ENCODE measurements around the gene MBNL2. TPM values are rescaled to one million over a fixed set of nuclear protein-coding genes. Genes with fewer than 3 reads are reported as not detected.

The MBNL2 gene
- total and polyA plus RNA-seq, 10 of the 15 experiments (the other 5 are each of a cell fraction or from before 2014, with no cell fraction given): 1.6 to 9.7 (median 6.7) TPM

DNA sequence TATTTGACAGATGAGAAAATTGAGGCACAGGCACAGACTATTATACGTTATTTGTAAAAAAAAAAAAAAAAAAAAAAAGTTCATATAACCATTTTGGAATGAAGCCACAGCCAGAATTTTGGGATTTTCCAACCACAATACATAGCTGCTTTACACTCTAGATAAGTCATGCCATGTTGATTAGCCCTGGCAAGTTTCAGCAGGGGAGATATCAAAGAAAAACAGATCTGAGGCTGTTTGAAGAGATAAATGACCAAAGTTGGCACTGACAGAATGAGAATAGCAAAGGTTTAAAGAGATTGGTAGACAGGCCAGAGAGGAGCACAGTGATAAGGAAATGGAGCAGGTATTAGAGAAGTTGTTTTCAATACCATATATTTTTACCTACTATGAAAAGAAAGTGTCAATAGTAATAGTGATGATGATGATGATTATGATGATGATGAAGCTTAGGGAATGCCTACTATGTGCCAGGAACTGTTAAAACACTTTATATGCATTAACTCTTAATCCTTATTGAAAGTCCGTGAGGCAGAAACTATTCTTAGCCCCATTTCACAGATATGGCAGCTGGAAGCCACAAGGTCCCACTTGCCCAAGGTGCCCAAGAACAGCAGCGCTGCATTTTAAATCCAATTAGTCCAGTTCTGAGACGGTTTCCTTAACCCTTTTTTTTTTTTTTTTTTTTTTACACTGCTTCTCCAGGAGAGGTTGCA lies 105.5 kb downstream of the MBNL2 start (continued):
- TF ChIP-seq, protein P1, sequence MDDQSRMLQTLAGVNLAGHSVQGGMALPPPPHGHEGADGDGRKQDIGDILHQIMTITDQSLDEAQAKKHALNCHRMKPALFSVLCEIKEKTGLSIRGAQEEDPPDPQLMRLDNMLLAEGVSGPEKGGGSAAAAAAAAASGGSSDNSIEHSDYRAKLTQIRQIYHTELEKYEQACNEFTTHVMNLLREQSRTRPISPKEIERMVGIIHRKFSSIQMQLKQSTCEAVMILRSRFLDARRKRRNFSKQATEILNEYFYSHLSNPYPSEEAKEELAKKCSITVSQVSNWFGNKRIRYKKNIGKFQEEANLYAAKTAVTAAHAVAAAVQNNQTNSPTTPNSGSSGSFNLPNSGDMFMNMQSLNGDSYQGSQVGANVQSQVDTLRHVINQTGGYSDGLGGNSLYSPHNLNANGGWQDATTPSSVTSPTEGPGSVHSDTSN (IDR thresholded peaks at IDR 0.05; ENCODE audit: insufficient replicate concordance, low read depth, low read length): no peak
- TF ChIP-seq DPF2 (IDR thresholded peaks at IDR 0.05): no peak
- TF ChIP-seq NBN (IDR thresholded peaks at IDR 0.05): no peak

DNA sequence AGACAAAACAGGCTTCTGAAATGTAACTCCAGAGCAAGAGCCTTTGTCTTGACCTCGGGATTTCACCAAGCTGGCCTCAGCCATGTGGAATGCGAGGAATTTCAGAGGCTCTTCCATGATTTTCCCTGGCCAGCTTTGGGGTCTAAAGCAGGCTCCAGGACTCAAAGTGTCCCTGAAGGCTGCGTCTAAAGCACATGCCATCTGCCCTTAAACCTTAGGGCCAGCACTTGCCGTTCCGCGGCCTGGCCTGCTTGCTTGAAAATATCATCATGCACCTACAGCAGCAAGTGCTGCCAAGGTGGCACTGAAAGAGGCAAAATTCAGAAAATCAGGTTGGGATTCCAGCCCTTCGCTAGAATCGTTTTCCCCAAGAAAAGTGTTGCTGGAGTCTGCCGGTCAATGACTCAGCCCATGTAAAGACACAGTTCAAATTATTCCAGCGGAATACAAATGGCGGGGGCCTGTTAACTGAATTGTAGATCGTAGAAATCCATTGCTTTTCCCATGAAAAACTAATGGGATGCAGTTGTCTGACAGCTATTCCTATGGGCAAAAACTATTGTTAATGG lies 106.2 kb downstream of the MBNL2 start:
- TF ChIP-seq PAX5 (IDR thresholded peaks at IDR 0.05; ENCODE audit: borderline replicate concordance, low read depth, low read length) (no peak), DPF2 (IDR thresholded peaks at IDR 0.05) (no peak), EZH2 (IDR thresholded peaks at IDR 0.05; ENCODE audit: borderline replicate concordance, control insufficient read depth, low read depth, low read length) (no peak), WRNIP1 (IDR thresholded peaks at IDR 0.05; ENCODE audit: borderline replicate concordance, low read depth, low read length) (no peak), FOXM1 (IDR thresholded peaks at IDR 0.05; ENCODE audit: low read depth, low read length) (no peak), YY1 (IDR thresholded peaks at IDR 0.05; ENCODE audit: low read depth, low read length) (no peak), SIN3A (IDR thresholded peaks at IDR 0.05; ENCODE audit: low read depth, low read length) (no peak)
- TF ChIP-seq, protein P2, sequence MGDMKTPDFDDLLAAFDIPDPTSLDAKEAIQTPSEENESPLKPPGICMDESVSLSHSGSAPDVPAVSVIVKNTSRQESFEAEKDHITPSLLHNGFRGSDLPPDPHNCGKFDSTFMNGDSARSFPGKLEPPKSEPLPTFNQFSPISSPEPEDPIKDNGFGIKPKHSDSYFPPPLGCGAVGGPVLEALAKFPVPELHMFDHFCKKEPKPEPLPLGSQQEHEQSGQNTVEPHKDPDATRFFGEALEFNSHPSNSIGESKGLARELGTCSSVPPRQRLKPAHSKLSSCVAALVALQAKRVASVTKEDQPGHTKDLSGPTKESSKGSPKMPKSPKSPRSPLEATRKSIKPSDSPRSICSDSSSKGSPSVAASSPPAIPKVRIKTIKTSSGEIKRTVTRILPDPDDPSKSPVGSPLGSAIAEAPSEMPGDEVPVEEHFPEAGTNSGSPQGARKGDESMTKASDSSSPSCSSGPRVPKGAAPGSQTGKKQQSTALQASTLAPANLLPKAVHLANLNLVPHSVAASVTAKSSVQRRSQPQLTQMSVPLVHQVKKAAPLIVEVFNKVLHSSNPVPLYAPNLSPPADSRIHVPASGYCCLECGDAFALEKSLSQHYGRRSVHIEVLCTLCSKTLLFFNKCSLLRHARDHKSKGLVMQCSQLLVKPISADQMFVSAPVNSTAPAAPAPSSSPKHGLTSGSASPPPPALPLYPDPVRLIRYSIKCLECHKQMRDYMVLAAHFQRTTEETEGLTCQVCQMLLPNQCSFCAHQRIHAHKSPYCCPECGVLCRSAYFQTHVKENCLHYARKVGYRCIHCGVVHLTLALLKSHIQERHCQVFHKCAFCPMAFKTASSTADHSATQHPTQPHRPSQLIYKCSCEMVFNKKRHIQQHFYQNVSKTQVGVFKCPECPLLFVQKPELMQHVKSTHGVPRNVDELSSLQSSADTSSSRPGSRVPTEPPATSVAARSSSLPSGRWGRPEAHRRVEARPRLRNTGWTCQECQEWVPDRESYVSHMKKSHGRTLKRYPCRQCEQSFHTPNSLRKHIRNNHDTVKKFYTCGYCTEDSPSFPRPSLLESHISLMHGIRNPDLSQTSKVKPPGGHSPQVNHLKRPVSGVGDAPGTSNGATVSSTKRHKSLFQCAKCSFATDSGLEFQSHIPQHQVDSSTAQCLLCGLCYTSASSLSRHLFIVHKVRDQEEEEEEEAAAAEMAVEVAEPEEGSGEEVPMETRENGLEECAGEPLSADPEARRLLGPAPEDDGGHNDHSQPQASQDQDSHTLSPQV (IDR thresholded peaks at IDR 0.05): no peak
- TF ChIP-seq, protein P3, sequence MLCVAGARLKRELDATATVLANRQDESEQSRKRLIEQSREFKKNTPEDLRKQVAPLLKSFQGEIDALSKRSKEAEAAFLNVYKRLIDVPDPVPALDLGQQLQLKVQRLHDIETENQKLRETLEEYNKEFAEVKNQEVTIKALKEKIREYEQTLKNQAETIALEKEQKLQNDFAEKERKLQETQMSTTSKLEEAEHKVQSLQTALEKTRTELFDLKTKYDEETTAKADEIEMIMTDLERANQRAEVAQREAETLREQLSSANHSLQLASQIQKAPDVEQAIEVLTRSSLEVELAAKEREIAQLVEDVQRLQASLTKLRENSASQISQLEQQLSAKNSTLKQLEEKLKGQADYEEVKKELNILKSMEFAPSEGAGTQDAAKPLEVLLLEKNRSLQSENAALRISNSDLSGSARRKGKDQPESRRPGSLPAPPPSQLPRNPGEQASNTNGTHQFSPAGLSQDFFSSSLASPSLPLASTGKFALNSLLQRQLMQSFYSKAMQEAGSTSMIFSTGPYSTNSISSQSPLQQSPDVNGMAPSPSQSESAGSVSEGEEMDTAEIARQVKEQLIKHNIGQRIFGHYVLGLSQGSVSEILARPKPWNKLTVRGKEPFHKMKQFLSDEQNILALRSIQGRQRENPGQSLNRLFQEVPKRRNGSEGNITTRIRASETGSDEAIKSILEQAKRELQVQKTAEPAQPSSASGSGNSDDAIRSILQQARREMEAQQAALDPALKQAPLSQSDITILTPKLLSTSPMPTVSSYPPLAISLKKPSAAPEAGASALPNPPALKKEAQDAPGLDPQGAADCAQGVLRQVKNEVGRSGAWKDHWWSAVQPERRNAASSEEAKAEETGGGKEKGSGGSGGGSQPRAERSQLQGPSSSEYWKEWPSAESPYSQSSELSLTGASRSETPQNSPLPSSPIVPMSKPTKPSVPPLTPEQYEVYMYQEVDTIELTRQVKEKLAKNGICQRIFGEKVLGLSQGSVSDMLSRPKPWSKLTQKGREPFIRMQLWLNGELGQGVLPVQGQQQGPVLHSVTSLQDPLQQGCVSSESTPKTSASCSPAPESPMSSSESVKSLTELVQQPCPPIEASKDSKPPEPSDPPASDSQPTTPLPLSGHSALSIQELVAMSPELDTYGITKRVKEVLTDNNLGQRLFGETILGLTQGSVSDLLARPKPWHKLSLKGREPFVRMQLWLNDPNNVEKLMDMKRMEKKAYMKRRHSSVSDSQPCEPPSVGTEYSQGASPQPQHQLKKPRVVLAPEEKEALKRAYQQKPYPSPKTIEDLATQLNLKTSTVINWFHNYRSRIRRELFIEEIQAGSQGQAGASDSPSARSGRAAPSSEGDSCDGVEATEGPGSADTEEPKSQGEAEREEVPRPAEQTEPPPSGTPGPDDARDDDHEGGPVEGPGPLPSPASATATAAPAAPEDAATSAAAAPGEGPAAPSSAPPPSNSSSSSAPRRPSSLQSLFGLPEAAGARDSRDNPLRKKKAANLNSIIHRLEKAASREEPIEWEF (IDR thresholded peaks at IDR 0.05; ENCODE audit: insufficient replicate concordance, low read depth, low read length): no peak
- Histone ChIP-seq H2AFZ (ENCODE audit: control insufficient read depth, low read depth, low read length) (no peak overlapping the region), H3K27me3 (replicated peaks in 1 of 2; ENCODE audit: control insufficient read depth in 2 of 2, insufficient read depth in 2 of 2, low read length in 1 of 2) (no peaks in the 10 kb centered on the region), H3K4me2 (ENCODE audit: control insufficient read depth, insufficient read depth) (no peak overlapping the region), H3K79me2 (ENCODE audit: control insufficient read depth, insufficient read depth, low read length) (no peaks in the 10 kb centered on the region), H3K4me3 (no peak overlapping the region), H3K9me3 (replicated peaks; ENCODE audit: control insufficient read depth, insufficient read depth, low read length) (no peaks in the 10 kb centered on the region), H3K9ac (ENCODE audit: control insufficient read depth, insufficient read depth, low read length) (no peak overlapping the region), H4K20me1 (ENCODE audit: control insufficient read depth, insufficient read depth) (no peaks in the 10 kb centered on the region), H3K27ac (ENCODE audit: control insufficient read depth, insufficient read depth) (no peak overlapping the region), H3K36me3 (ENCODE audit: control insufficient read depth in 2 of 2, insufficient read depth in 2 of 2, low read length in 1 of 2) (no peaks in the 10 kb centered on the region), H3K4me1 (ENCODE audit: control insufficient read depth, insufficient read depth, low read length) (no peaks in the 10 kb centered on the region)
- ChIA-PET SMC1A (ENCODE audit: uncharacterized antibody, unreplicated experiment) (interaction anchor here (0.6 to 1.0 kb wide), 2 partner anchors 78 to 103 kb away, joined by 3 read pairs; no protein-coding TSS in a partner anchor), CTCF (interaction anchor here (1.8 kb wide), 1 partner anchor 11 kb away, joined by 4 read pairs; no protein-coding TSS in a partner anchor), RAD21 (ENCODE audit: unreplicated experiment) (no interaction called here), POLR2A (no interaction called here)
- no peak for ATAC-seq
- FAIRE-seq: no peak
- no TSS peak for BruUV-seq (replicated peaks)
- DNase-seq (ENCODE audit: low read depth, low spot score): no peak
- 92% methylated on average over 11 of the region's 12 CpGs for WGBS (ENCODE audit: insufficient coverage, insufficient replicate concordance, low lambda C conversion rate, missing lambda C conversion rate)
- intact Hi-C loops (cut with micrococcal nuclease; ENCODE audit: unreplicated experiment) (no loop called here), in situ Hi-C loops (cut with MboI) (no loop called here)

All from GM12878 (cell line).